ENCODE data around the gene CCL16.

CCL16 gene

DNA sequence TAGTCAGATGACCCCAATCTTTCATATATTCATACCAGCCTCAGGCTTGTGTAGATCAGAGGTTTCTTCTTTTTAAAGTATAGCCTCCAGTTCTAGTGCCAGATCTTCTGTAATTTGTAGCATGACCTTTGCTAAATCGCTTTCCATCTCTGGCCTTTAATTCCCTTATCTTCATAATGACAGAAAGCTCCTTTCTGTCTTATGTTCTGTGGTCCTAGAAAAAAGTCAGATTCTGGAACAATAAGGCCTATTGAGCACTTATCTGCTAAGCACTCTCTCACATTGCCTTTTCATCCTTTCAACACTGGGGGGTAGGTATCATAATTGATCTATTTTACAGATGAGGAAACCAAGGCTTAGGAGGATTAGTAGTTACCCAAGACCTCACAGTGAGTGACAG lies 9.2 kb downstream of the CCL16 start:
- no peak overlapping the region for H3K27ac ChIP-seq (ENCODE audit: low read length)
- no peak for DNase-seq (ENCODE audit: low read depth, low spot score)
- H3K36me3 ChIP-seq (ENCODE audit: control insufficient read depth, insufficient read depth, low read length): no peaks in the 10 kb centered on the region
- no CpG with 5 or more reads among the region's 1 CpG for WGBS (ENCODE audit: insufficient coverage, insufficient read length)
- no peaks in the 10 kb centered on the region for H3K9me3 ChIP-seq (ENCODE audit: control insufficient read depth, insufficient read depth, low read length)
- no peaks in the 10 kb centered on the region for H3K27me3 ChIP-seq (ENCODE audit: control insufficient read depth, insufficient read depth, low read length)
- H3K4me1 ChIP-seq (ENCODE audit: control insufficient read depth, insufficient read depth, low read length): no peaks in the 10 kb centered on the region
- no peak overlapping the region for H3K4me3 ChIP-seq (ENCODE audit: low read length)

DNA sequence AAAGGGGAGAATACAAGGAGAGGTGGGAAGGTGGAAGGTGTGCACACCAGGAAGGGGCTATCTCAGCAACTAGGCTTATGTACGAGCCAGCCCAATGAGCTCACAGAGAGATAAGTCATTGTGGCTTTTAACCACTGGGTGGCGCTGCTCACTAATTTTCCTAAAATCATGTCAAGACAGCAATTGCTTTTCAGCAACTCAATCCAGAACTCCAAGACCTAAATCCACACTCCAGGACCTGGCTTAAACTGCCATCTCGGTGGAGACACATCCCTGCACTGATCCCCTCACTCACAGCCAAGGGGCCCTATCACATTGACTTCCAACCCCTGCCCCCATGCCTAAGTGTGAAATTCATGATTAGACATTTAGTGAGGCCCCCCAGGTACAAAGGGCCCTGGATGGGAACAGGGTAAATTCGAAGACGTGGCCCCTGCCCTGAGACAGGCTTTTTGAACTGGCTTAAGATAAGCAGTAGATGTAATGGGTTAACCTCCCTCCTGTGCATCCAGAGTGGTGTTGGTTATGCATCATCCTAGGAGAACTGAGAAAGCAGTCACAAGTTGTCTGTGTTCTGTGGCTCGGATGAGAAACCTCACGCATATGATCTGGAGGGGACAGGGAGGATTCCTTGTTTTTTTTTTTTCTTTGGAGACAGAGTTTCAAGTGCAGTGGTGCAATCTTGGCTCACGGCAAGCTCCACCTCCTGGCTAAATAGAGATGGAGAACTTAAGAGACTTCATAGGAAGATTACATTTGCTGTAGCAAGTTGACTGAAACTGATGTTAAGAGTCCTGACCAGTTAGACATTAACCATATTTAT lies 11.5 kb downstream of the CCL16 start:
- Histone ChIP-seq H3K27me3 (ENCODE audit: control insufficient read depth, insufficient read depth, low read length) (no peaks in the 10 kb centered on the region), H3K4me3 (ENCODE audit: low read length) (no peak overlapping the region), H3K9me3 (ENCODE audit: control insufficient read depth, insufficient read depth, low read length) (no peaks in the 10 kb centered on the region), H3K36me3 (ENCODE audit: control insufficient read depth, insufficient read depth, low read length) (no peaks in the 10 kb centered on the region), H3K4me1 (ENCODE audit: control insufficient read depth, insufficient read depth, low read length) (no peaks in the 10 kb centered on the region), H3K27ac (ENCODE audit: low read length) (no peak overlapping the region)
- WGBS (ENCODE audit: insufficient coverage, insufficient read length): no CpG with 5 or more reads among the region's 8 CpGs
- peak; percentile 72 for DNase-seq (ENCODE audit: low read depth, low spot score)

DNA sequence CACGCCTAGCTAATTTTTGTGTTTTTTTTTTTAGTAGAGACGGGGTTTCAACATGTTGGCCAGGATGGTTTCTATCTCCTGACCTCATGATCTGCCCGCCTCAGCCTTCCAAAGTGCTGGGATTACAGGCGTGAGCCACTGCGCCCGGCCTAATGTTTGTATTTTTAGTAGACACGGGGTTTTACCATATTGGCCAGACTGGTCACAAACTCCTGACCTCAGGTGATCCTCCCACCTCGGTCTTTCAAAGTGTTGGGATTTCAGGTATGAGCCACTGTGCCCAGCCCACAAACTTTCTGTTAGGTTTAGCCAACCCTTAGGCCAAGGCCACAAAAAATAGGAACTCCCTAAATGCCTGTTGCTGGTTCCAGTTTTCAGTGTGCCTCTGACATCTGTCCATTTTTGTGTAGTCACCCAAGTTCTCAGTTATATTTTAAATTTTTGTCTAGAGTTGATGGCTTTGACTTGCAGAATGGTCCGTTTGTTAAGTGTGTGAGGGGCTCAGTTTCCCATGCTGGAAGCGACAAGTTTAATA lies 12.7 kb downstream of the CCL16 start:
- Histone ChIP-seq H3K4me1 (ENCODE audit: control insufficient read depth, insufficient read depth, low read length) (no peaks in the 10 kb centered on the region), H3K27ac (ENCODE audit: low read length) (no peak overlapping the region), H3K4me3 (ENCODE audit: low read length) (no peak overlapping the region), H3K36me3 (ENCODE audit: control insufficient read depth, insufficient read depth, low read length) (no peaks in the 10 kb centered on the region), H3K27me3 (ENCODE audit: control insufficient read depth, insufficient read depth, low read length) (no peaks in the 10 kb centered on the region), H3K9me3 (ENCODE audit: control insufficient read depth, insufficient read depth, low read length) (no peaks in the 10 kb centered on the region)
- WGBS (ENCODE audit: insufficient coverage, insufficient read length): no CpG with 5 or more reads among the region's 10 CpGs
- DNase-seq (ENCODE audit: low read depth, low spot score): no peak

DNA sequence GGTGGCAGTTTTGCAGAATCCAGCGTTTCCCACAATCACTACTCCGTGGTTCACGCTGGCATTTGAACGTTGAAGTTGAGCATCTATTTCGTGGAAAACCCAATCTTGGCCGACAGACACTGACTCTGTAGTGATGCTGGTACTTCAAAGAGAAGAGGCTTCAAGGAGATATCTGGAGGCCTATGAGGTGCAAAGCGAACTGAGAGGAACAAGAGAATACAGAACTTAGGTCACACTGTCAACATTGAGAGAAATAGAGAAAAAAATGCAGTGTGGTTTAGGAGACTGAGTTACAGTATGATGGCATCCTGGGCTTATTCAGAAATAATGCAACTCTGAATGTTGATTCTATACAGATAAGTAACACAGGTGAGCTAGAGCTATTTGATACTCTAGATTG lies 16.0 kb downstream of the CCL16 start:
- WGBS (ENCODE audit: insufficient coverage, insufficient read length): no CpG with 5 or more reads among the region's 7 CpGs
- Histone ChIP-seq H3K27me3 (ENCODE audit: control insufficient read depth, insufficient read depth, low read length) (no peaks in the 10 kb centered on the region), H3K4me3 (ENCODE audit: low read length) (no peak overlapping the region), H3K4me1 (ENCODE audit: control insufficient read depth, insufficient read depth, low read length) (no peaks in the 10 kb centered on the region), H3K36me3 (ENCODE audit: control insufficient read depth, insufficient read depth, low read length) (no peaks in the 10 kb centered on the region), H3K27ac (ENCODE audit: low read length) (no peak overlapping the region), H3K9me3 (ENCODE audit: control insufficient read depth, insufficient read depth, low read length) (no peaks in the 10 kb centered on the region)
- no peak for DNase-seq (ENCODE audit: low read depth, low spot score)

GRCh38 chr17:35963663-35964062 lies 17.6 kb downstream of the CCL16 start:
- no CpG with 5 or more reads among the region's 6 CpGs for WGBS (ENCODE audit: insufficient coverage, insufficient read length)
- H3K27me3 ChIP-seq (ENCODE audit: control insufficient read depth, insufficient read depth, low read length): no peaks in the 10 kb centered on the region
- DNase-seq (ENCODE audit: low read depth, low spot score): no peak

DNA sequence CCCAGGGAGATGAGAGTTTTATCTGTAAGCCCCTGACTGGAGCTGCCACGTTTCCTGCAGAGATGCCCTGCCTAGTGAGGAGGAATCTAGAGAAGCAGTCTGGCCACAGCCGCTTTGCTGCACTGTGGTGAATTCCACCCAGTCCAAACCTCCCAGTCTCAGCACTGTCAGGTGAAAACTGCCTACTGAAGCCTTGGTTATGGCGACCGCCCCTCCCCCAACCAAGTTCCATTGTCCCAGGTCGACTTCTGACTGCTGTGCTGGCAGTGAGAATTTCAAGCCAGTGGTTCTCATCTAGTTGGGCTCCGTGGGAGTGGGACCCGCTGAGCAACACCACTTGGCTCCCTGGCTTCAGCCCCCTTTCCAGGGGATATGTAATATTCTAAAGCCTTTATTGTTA lies 27.6 kb downstream of the CCL16 start:
- Histone ChIP-seq H3K27me3 (ENCODE audit: control insufficient read depth, insufficient read depth, low read length) (no peaks in the 10 kb centered on the region), H3K9me3 (ENCODE audit: control insufficient read depth, insufficient read depth, low read length) (no peaks in the 10 kb centered on the region), H3K27ac (ENCODE audit: low read length) (no peak overlapping the region), H3K4me3 (ENCODE audit: low read length) (no peak overlapping the region), H3K4me1 (ENCODE audit: control insufficient read depth, insufficient read depth, low read length) (no peaks in the 10 kb centered on the region), H3K36me3 (ENCODE audit: control insufficient read depth, insufficient read depth, low read length) (no peaks in the 10 kb centered on the region)
- no peak for DNase-seq (ENCODE audit: low read depth, low spot score)
- WGBS (ENCODE audit: insufficient coverage, insufficient read length): no CpG with 5 or more reads among the region's 7 CpGs

More at GRCh38 chr17:35963663-35964062, 17.6 kb downstream of the CCL16 start:
- H3K4me3 ChIP-seq (ENCODE audit: low read length): no peak overlapping the region
- no peak overlapping the region for H3K27ac ChIP-seq (ENCODE audit: low read length)
- H3K9me3 ChIP-seq (ENCODE audit: control insufficient read depth, insufficient read depth, low read length): no peaks in the 10 kb centered on the region
- no peaks in the 10 kb centered on the region for H3K4me1 ChIP-seq (ENCODE audit: control insufficient read depth, insufficient read depth, low read length)
- H3K36me3 ChIP-seq (ENCODE audit: control insufficient read depth, insufficient read depth, low read length): no peaks in the 10 kb centered on the region

GRCh38 chr17:35949401-35949800 lies 31.9 kb downstream of the CCL16 start:
- Histone ChIP-seq H3K27me3 (ENCODE audit: control insufficient read depth, insufficient read depth, low read length) (no peaks in the 10 kb centered on the region), H3K27ac (ENCODE audit: low read length) (no peak overlapping the region), H3K4me1 (ENCODE audit: control insufficient read depth, insufficient read depth, low read length) (no peaks in the 10 kb centered on the region), H3K9me3 (ENCODE audit: control insufficient read depth, insufficient read depth, low read length) (no peaks in the 10 kb centered on the region), H3K4me3 (ENCODE audit: low read length) (no peak overlapping the region), H3K36me3 (ENCODE audit: control insufficient read depth, insufficient read depth, low read length) (no peaks in the 10 kb centered on the region)
- no CpG with 5 or more reads among the region's 3 CpGs for WGBS (ENCODE audit: insufficient coverage, insufficient read length)
- no peak for DNase-seq (ENCODE audit: low read depth, low spot score)

GRCh38 chr17:35948092-35948491 lies 33.2 kb downstream of the CCL16 start:
- DNase-seq (ENCODE audit: low read depth, low spot score): no peak
- H3K4me3 ChIP-seq (ENCODE audit: low read length): no peak overlapping the region
- WGBS (ENCODE audit: insufficient coverage, insufficient read length): no CpG with 5 or more reads among the region's 7 CpGs

GRCh38 chr17:35947156-35947585 lies 34.1 kb downstream of the CCL16 start:
- Histone ChIP-seq H3K4me3 (ENCODE audit: low read length) (no peak overlapping the region), H3K27me3 (ENCODE audit: control insufficient read depth, insufficient read depth, low read length) (no peaks in the 10 kb centered on the region), H3K4me1 (ENCODE audit: control insufficient read depth, insufficient read depth, low read length) (no peaks in the 10 kb centered on the region), H3K9me3 (ENCODE audit: control insufficient read depth, insufficient read depth, low read length) (no peaks in the 10 kb centered on the region), H3K36me3 (ENCODE audit: control insufficient read depth, insufficient read depth, low read length) (no peaks in the 10 kb centered on the region), H3K27ac (ENCODE audit: low read length) (no peak overlapping the region)
- no peak for DNase-seq (ENCODE audit: low read depth, low spot score)
- WGBS (ENCODE audit: insufficient coverage, insufficient read length): no CpG with 5 or more reads among the region's 12 CpGs

More at GRCh38 chr17:35948092-35948491, 33.2 kb downstream of the CCL16 start:
- H3K36me3 ChIP-seq (ENCODE audit: control insufficient read depth, insufficient read depth, low read length): no peaks in the 10 kb centered on the region
- H3K27ac ChIP-seq (ENCODE audit: low read length): no peak overlapping the region
- no peaks in the 10 kb centered on the region for H3K4me1 ChIP-seq (ENCODE audit: control insufficient read depth, insufficient read depth, low read length)
- no peaks in the 10 kb centered on the region for H3K9me3 ChIP-seq (ENCODE audit: control insufficient read depth, insufficient read depth, low read length)
- no peaks in the 10 kb centered on the region for H3K27me3 ChIP-seq (ENCODE audit: control insufficient read depth, insufficient read depth, low read length)

DNA sequence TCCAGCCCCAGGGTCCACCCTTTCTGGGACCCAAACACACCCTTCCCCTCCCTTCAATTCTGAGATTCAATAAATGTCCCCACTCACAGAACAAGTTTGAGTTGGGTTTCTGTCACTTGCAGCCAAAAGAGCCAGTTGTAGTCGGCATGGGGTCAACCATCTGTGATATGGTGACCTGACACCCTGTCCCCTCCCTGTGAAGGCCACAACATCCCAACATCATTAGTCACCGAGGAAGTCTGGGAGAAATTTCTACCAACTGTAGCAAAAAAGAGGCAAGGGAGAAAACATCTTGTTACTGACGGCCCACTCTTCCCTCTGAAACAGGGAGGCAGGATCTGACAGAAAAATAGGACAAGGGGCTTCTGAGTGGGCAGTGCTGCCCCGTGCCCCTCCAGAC lies 37.1 kb downstream of the CCL16 start:
- no CpG with 5 or more reads among the region's 4 CpGs for WGBS (ENCODE audit: insufficient coverage, insufficient read length)
- Histone ChIP-seq H3K36me3 (ENCODE audit: control insufficient read depth, insufficient read depth, low read length) (no peaks in the 10 kb centered on the region), H3K27me3 (ENCODE audit: control insufficient read depth, insufficient read depth, low read length) (no peaks in the 10 kb centered on the region), H3K4me1 (ENCODE audit: control insufficient read depth, insufficient read depth, low read length) (no peaks in the 10 kb centered on the region), H3K4me3 (ENCODE audit: low read length) (no peak overlapping the region), H3K27ac (ENCODE audit: low read length) (no peak overlapping the region), H3K9me3 (ENCODE audit: control insufficient read depth, insufficient read depth, low read length) (no peaks in the 10 kb centered on the region)
- no peak for DNase-seq (ENCODE audit: low read depth, low spot score)

GRCh38 chr17:35943537-35943936 lies 37.8 kb downstream of the CCL16 start, which contains the start of gene LYZL6:
TSS of gene LYZL6 (minus strand) at chr17:35943713. CDS start at chr17:35939356, 4,357 bp downstream.
- Histone ChIP-seq H3K27me3 (ENCODE audit: control insufficient read depth, insufficient read depth, low read length) (no peaks in the 10 kb centered on the region), H3K36me3 (ENCODE audit: control insufficient read depth, insufficient read depth, low read length) (no peaks in the 10 kb centered on the region), H3K9me3 (ENCODE audit: control insufficient read depth, insufficient read depth, low read length) (no peaks in the 10 kb centered on the region), H3K4me1 (ENCODE audit: control insufficient read depth, insufficient read depth, low read length) (no peaks in the 10 kb centered on the region), H3K4me3 (ENCODE audit: low read length) (no peak within 1 kb of the TSS), H3K27ac (ENCODE audit: low read length) (no peak within 1 kb of the TSS)
- no peak for DNase-seq (ENCODE audit: low read depth, low spot score)
- WGBS (ENCODE audit: insufficient coverage, insufficient read length): no CpG with 5 or more reads among the region's 2 CpGs

Data from iPS DF 6.9 (cell line).